HCT116 (cell line): ENCODE measurements around the gene CDC45. TPM values are rescaled to one million over a fixed set of nuclear protein-coding genes. Genes with fewer than 3 reads are reported as not detected.

Source experiments
- ATAC-seq: fragments of 200-7000 bp; cut with Tn5 transposase; 2 replicates; pipeline ENCODE4 v1.9.1; 2020; ENCODE audit warnings: mild to moderate bottlenecking, moderate library complexity
- Bru-seq: library from RNA; stranded (reverse); fragments of 400-500 nt; gene quantifications from one replicate; lab custom pipeline; 2021; lab: Mats Ljungman, UMichigan
- BruChase-seq, 2 experiments: library from RNA; stranded (reverse); fragments of 400-500 nt; gene quantifications; one replicate each; lab custom pipeline; 2021; lab: Mats Ljungman, UMichigan
- BruUV-seq: library from RNA; stranded (reverse); fragments of 400-500 nt; replicated peaks from 2 replicates; lab custom pipeline; 2021; lab: Mats Ljungman, UMichigan
- CTCF ChIA-PET: fragments of 300-600 bp; sonication (Branson Sonifier 250); formaldehyde crosslinking; loops from one replicate; lab custom pipeline; 2021; ENCODE audit warnings: antibody characterized with exemption; lab: Charles Lee
- POLR2A ChIA-PET: fragments of 300-600, 350-600 bp; sonication (Branson Sonifier 250); formaldehyde crosslinking; loops from one replicate; lab custom pipeline; 2021; ENCODE audit warnings: antibody characterized with exemption; lab: Charles Lee
- RAD21 ChIA-PET, 2 experiments: fragments of 300-600 bp; sonication (Branson Sonifier 250); formaldehyde crosslinking; loops; one replicate each; lab custom pipeline; 2023; ENCODE audit warnings: low total read pairs in 2 of 2; ENCODE audit not compliant: uncharacterized antibody in 2 of 2, unreplicated experiment in 2 of 2, low non-redundant PET in 1 of 2; lab: Charles Lee
- DNase-seq: peaks from one replicate; pipeline ENCODE4 v3.0.0-alpha.2; 2010; ENCODE audit warnings: low read depth, low spot score
- H2AFZ ChIP-seq: fragments of 200-600 bp; shearing (Covaris generic), sonication (generic); 2 replicates; pipeline ENCODE4 v1.6.1; 2017; ENCODE audit warnings: low read depth, mixed run types, mixed read lengths, antibody characterized with exemption, low read length; ENCODE audit not compliant: poor library complexity, severe bottlenecking
- H3K27ac ChIP-seq: 2 replicates; pipeline ENCODE4 v1.5.1; 2012; ENCODE audit warnings: low read depth, low read length
- H3K27me3 ChIP-seq: fragments of 200-600 bp; sonication (generic); 2 replicates; pipeline ENCODE4 v1.6.1; 2016; ENCODE audit warnings: mixed run types, low read length, mixed read lengths; ENCODE audit not compliant: insufficient read depth
- H3K36me3 ChIP-seq, 2 experiments: fragments of 200-500 bp in 1 of 2; fragments of 200-600 bp in 1 of 2; sonication (Bioruptor generic) in 1 of 2; sonication (generic) in 1 of 2; 2 replicates each; pipeline versions ENCODE4 v1.5.1 to v1.6.1; 2014 to 2016; ENCODE audit warnings: low read length in 2 of 2, inconsistent platforms in 1 of 2, mixed read lengths in 1 of 2, mixed run types in 1 of 2; ENCODE audit not compliant: insufficient read depth in 2 of 2, control insufficient read depth in 1 of 2
- H3K4me1 ChIP-seq, 2 experiments: fragments of 200-600 bp in 1 of 2; sonication (generic) in 1 of 2; 2 replicates each; pipeline versions ENCODE4 v1.5.1 to v1.6.1; 2012 to 2017; ENCODE audit warnings: low read length in 2 of 2, inconsistent platforms in 1 of 2, mild to moderate bottlenecking in 1 of 2, mixed read lengths in 1 of 2, mixed run types in 1 of 2, moderate library complexity in 1 of 2; ENCODE audit not compliant: insufficient read depth in 2 of 2, control insufficient read depth in 1 of 2
- H3K4me2 ChIP-seq: fragments of 200-600 bp; sonication (generic); 2 replicates; pipeline ENCODE4 v1.6.1; 2017; ENCODE audit warnings: mixed run types, low read length, mixed read lengths
- H3K4me3 ChIP-seq, 2 experiments: fragments of 200-600 bp in 1 of 2; sonication (generic) in 1 of 2; replicated peaks in 1 of 2; 2 replicates each; pipeline ENCODE4 v1.5.1; 2011 to 2016; ENCODE audit warnings: low read length in 2 of 2, control low read depth in 1 of 2, low read depth in 1 of 2, mild to moderate bottlenecking in 1 of 2, mixed read lengths in 1 of 2, mixed run types in 1 of 2
- H3K79me2 ChIP-seq: fragments of 200-600 bp; sonication (generic); 2 replicates; pipeline ENCODE4 v1.6.1; 2017; ENCODE audit warnings: mild to moderate bottlenecking, mixed run types, low read length, moderate library complexity, mixed read lengths; ENCODE audit not compliant: insufficient read depth
- H3K9ac ChIP-seq: fragments of 200-600 bp; sonication (generic); 2 replicates; pipeline ENCODE4 v1.6.1; 2016; ENCODE audit warnings: low read length, mixed read lengths
- H3K9me2 ChIP-seq: fragments of 200-600 bp; sonication (generic), shearing (Covaris generic); 2 replicates; pipeline ENCODE4 v1.6.1; 2017; ENCODE audit warnings: mixed run types, mild to moderate bottlenecking, moderate library complexity; ENCODE audit not compliant: insufficient read depth
- H3K9me3 ChIP-seq, 2 experiments: fragments of 200-500 bp in 1 of 2; fragments of 200-600 bp in 1 of 2; sonication (Bioruptor generic) in 1 of 2; sonication (generic) in 1 of 2; 2 replicates each; pipeline ENCODE4 v1.6.1; 2014 to 2017; ENCODE audit warnings: low read length in 2 of 2, mixed read lengths in 2 of 2, inconsistent platforms in 1 of 2, low read depth in 1 of 2, mild to moderate bottlenecking in 1 of 2, mixed run types in 1 of 2, moderate library complexity in 1 of 2; ENCODE audit not compliant: control insufficient read depth in 1 of 2, insufficient read depth in 1 of 2
- H4K20me1 ChIP-seq: fragments of 200-600 bp; sonication (generic), shearing (Covaris generic); 2 replicates; pipeline ENCODE4 v1.6.1; 2017; ENCODE audit warnings: mixed run types, mild to moderate bottlenecking, moderate library complexity; ENCODE audit not compliant: insufficient read depth
- CBX3 ChIP-seq: IDR thresholded peaks from 2 replicates; pipeline ENCODE4 v1.6.1; 2012; ENCODE audit warnings: low read depth
- CEBPB ChIP-seq: IDR thresholded peaks from 2 replicates; pipeline ENCODE4 v1.6.1; 2012; ENCODE audit warnings: low read depth
- ELF1 ChIP-seq: IDR thresholded peaks from 2 replicates; pipeline ENCODE4 v1.6.1; 2012; ENCODE audit warnings: low read depth, borderline replicate concordance
- EZH2 ChIP-seq: fragments of 200-600 bp; sonication (generic); IDR thresholded peaks from 2 replicates; pipeline ENCODE4 v1.6.1; 2017; ENCODE audit warnings: antibody characterized with exemption, mixed run types
- FOSL1 ChIP-seq: IDR thresholded peaks from 2 replicates; pipeline ENCODE4 v1.6.1; 2012; ENCODE audit warnings: low read depth
- POLR2A ChIP-seq: IDR thresholded peaks from 2 replicates; pipeline ENCODE4 v1.7.0; 2011; ENCODE audit warnings: borderline replicate concordance; ENCODE audit not compliant: insufficient read depth, insufficient read length; ENCODE audit errors: extremely low read depth
- RAD21 ChIP-seq: IDR thresholded peaks from 2 replicates; pipeline ENCODE4 v1.6.1; 2012; ENCODE audit warnings: low read depth, mild to moderate bottlenecking
- SIN3A ChIP-seq: IDR thresholded peaks from 2 replicates; pipeline ENCODE4 v1.6.1; 2012; ENCODE audit warnings: low read depth
- SP1 ChIP-seq: IDR thresholded peaks from 2 replicates; pipeline ENCODE4 v1.6.1; 2012; ENCODE audit warnings: low read depth
- SRF ChIP-seq: IDR thresholded peaks from 2 replicates; pipeline ENCODE4 v1.6.1; 2012; ENCODE audit warnings: low read depth
- YY1 ChIP-seq: IDR thresholded peaks from 2 replicates; pipeline ENCODE4 v1.6.1; 2011; ENCODE audit warnings: low read length, low read depth, moderate library complexity, mild to moderate bottlenecking; ENCODE audit not compliant: insufficient replicate concordance; ENCODE audit errors: extremely low read depth
- ZFX ChIP-seq: fragments of 450-650 bp; IDR thresholded peaks from 2 replicates; pipeline ENCODE4 v1.6.1; 2017
- ZNF274 ChIP-seq: fragments of 200-500 bp; sonication (Bioruptor generic); IDR thresholded peaks from 2 replicates; pipeline ENCODE4 v1.6.1; 2014; ENCODE audit warnings: mild to moderate bottlenecking, low read depth, low read length, inconsistent platforms
- intact Hi-C: fragments of 100-400 bp; cut with micrococcal nuclease; formaldehyde crosslinking; loops from 2 replicates; pipeline ENCODE4 v1.10.0; 2022
- long read RNA-seq: library from polyadenylated mRNA; unstranded; transcript quantifications from one replicate; pipeline ENCODE4 v2.0.0, GENCODE V29; 2021; ENCODE audit not compliant: unreplicated experiment
- polyA plus RNA-seq: library from polyadenylated mRNA; unstranded; fragments of >200 nt; gene quantifications from 2 replicates; pipeline ENCODE4 v1.2.1, GENCODE V29; 2012; ENCODE audit warnings: missing spikeins
- total RNA-seq: library from RNA; stranded (reverse); gene quantifications from one replicate; pipeline ENCODE4 v1.2.1, GENCODE V29; 2021; ENCODE audit not compliant: unreplicated experiment
- TF ChIP-seq, protein P1 (sequence below): IDR thresholded peaks from 2 replicates; pipeline ENCODE4 v1.6.1; 2012; ENCODE audit warnings: low read depth
- TF ChIP-seq, protein P2 (sequence below): IDR thresholded peaks from 2 replicates; pipeline ENCODE4 v1.6.1; 2011; ENCODE audit warnings: mild to moderate bottlenecking, low read length, moderate library complexity; ENCODE audit not compliant: insufficient replicate concordance; ENCODE audit errors: extremely low read depth
- TF ChIP-seq, protein P3 (sequence below): IDR thresholded peaks from 2 replicates; pipeline ENCODE4 v1.6.1; 2012

Gene CDC45, protein sequence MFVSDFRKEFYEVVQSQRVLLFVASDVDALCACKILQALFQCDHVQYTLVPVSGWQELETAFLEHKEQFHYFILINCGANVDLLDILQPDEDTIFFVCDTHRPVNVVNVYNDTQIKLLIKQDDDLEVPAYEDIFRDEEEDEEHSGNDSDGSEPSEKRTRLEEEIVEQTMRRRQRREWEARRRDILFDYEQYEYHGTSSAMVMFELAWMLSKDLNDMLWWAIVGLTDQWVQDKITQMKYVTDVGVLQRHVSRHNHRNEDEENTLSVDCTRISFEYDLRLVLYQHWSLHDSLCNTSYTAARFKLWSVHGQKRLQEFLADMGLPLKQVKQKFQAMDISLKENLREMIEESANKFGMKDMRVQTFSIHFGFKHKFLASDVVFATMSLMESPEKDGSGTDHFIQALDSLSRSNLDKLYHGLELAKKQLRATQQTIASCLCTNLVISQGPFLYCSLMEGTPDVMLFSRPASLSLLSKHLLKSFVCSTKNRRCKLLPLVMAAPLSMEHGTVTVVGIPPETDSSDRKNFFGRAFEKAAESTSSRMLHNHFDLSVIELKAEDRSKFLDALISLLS
- total RNA-seq (43.4 TPM), Bru-seq, nascent RNA (percentile 64 among the genes with signal in this experiment), BruChase-seq, experiment 1, labeled RNA remaining after a 6-hour chase (percentile 60 among the genes with signal in this experiment), BruChase-seq, experiment 2, labeled RNA remaining after a 2-hour chase (percentile 58 among the genes with signal in this experiment)
- 28.1 and 37.5 TPM in 2 replicates for polyA plus RNA-seq
- long read RNA-seq, transcript CDC45-202 (18 exons, 1,693 nt): minor isoform, 13 of 124 reads
- long read RNA-seq, transcript CDC45-201 (19 exons, 1,976 nt): major isoform, 64 of 124 reads
- long read RNA-seq, partial matches to known transcripts: 10 of 124 reads
- long read RNA-seq, other reads (novel, unspliced or antisense): 32 of 124 reads

DNA sequence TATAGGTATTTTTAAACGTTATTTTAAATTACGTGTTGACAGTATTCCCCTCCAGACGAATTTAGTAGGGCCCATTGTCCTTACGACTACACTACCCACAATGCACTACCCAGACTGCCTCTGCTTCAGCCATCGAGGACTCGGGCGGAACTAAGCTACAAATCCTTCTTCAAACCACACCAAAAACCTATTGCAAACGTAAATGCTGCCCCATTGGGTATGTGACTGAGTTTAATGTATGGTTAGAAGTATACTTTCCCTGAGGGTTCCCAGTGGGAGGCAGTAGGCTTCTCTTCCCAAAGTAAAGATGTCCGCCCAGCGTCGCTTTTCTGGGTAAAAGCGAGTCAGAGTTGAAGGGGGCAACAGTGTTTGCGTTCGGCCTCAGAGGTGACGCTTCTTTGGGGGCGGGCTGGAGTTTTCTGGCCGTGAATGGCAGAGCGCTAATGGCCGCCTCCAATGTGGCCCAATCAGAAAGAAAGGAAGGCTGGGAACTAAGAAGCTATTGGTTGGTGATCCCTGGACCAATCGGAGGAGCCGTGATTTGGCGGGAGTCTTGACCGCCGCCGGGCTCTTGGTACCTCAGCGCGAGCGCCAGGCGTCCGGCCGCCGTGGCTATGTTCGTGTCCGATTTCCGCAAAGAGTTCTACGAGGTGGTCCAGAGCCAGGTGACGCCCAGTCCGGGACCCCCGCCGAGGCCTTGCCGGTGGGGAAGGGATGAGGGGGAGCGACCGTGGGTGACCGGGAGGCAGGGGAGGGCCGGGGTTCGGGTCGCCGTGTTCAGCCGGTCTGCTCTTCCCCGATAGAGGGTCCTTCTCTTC lies at the start of gene CDC45:
CDC45 (plus strand) TSS at position 566 of the 818 bp plus-strand sequence; CDS start at position 615, 49 bp downstream.
- ATAC-seq: peak; percentile 94
- no peaks in the 10 kb centered on the region for H3K9me2 ChIP-seq
- H3K9me3 ChIP-seq: no peaks in the 10 kb centered on the region
- H3K4me2 ChIP-seq: peak within 1 kb of the TSS; percentile 81
- H3K36me3 ChIP-seq: peaks cover 14 to 35% of the 10 kb centered on the region in 2 experiments
- intact Hi-C loops: loop anchor here (1.0 to 10.0 kb wide), 5 partner anchors 47 to 357 kb away; partner anchors contain the start of genes DGCR2, ESS2 and MRPL40
- DNase-seq: peak; percentile 96
- peak within 1 kb of the TSS; percentile 86 for H3K27ac ChIP-seq
- CTCF ChIA-PET: interaction anchor here (1.0 to 2.6 kb wide), 5 partner anchors 11 to 301 kb away, joined by 4 to 11 read pairs (median 5); partner anchors contain the start of gene SLC25A1
- BruUV-seq: no TSS peak
- POLR2A ChIA-PET: interaction anchor here (0.7 to 1.6 kb wide), 6 partner anchors 10 to 150 kb away, joined by 3 to 6 read pairs (median 3); no protein-coding TSS in a partner anchor
- H2AFZ ChIP-seq: peak within 1 kb of the TSS; percentile 47
- peak within 1 kb of the TSS; percentile 93 for H3K9ac ChIP-seq
- peaks cover 82% of the 10 kb centered on the region for H3K79me2 ChIP-seq
- RAD21 ChIA-PET: interaction anchor here (0.5 to 0.9 kb wide), 4 partner anchors 150 to 335 kb away, joined by 3 read pairs; partner anchors contain the start of gene ESS2 (in 1 of the 2)
- no peaks in the 10 kb centered on the region for H3K27me3 ChIP-seq
- peaks cover 5% of the 10 kb centered on the region; the same call in 1 of the 2 replicates for H4K20me1 ChIP-seq
- peaks cover 14 to 23% of the 10 kb centered on the region in 2 experiments; a peak in 3 of 4 replicates for H3K4me1 ChIP-seq
- H3K4me3 ChIP-seq: peak within 1 kb of the TSS; percentile 80 to 91
- TF ChIP-seq SRF: no peak; the same call in 1 of the 2 replicates
- TF ChIP-seq, protein P1, sequence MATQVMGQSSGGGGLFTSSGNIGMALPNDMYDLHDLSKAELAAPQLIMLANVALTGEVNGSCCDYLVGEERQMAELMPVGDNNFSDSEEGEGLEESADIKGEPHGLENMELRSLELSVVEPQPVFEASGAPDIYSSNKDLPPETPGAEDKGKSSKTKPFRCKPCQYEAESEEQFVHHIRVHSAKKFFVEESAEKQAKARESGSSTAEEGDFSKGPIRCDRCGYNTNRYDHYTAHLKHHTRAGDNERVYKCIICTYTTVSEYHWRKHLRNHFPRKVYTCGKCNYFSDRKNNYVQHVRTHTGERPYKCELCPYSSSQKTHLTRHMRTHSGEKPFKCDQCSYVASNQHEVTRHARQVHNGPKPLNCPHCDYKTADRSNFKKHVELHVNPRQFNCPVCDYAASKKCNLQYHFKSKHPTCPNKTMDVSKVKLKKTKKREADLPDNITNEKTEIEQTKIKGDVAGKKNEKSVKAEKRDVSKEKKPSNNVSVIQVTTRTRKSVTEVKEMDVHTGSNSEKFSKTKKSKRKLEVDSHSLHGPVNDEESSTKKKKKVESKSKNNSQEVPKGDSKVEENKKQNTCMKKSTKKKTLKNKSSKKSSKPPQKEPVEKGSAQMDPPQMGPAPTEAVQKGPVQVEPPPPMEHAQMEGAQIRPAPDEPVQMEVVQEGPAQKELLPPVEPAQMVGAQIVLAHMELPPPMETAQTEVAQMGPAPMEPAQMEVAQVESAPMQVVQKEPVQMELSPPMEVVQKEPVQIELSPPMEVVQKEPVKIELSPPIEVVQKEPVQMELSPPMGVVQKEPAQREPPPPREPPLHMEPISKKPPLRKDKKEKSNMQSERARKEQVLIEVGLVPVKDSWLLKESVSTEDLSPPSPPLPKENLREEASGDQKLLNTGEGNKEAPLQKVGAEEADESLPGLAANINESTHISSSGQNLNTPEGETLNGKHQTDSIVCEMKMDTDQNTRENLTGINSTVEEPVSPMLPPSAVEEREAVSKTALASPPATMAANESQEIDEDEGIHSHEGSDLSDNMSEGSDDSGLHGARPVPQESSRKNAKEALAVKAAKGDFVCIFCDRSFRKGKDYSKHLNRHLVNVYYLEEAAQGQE: no peak
- TF ChIP-seq CEBPB: no peak
- TF ChIP-seq POLR2A: no peak
- TF ChIP-seq, protein P2, sequence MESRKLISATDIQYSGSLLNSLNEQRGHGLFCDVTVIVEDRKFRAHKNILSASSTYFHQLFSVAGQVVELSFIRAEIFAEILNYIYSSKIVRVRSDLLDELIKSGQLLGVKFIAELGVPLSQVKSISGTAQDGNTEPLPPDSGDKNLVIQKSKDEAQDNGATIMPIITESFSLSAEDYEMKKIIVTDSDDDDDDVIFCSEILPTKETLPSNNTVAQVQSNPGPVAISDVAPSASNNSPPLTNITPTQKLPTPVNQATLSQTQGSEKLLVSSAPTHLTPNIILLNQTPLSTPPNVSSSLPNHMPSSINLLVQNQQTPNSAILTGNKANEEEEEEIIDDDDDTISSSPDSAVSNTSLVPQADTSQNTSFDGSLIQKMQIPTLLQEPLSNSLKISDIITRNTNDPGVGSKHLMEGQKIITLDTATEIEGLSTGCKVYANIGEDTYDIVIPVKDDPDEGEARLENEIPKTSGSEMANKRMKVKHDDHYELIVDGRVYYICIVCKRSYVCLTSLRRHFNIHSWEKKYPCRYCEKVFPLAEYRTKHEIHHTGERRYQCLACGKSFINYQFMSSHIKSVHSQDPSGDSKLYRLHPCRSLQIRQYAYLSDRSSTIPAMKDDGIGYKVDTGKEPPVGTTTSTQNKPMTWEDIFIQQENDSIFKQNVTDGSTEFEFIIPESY: no peak
- TF ChIP-seq RAD21: no peak
- TF ChIP-seq CBX3: no peak
- peak; percentile 62 for TF ChIP-seq SP1
- TF ChIP-seq YY1: peak; percentile 97
- TF ChIP-seq, protein P3, sequence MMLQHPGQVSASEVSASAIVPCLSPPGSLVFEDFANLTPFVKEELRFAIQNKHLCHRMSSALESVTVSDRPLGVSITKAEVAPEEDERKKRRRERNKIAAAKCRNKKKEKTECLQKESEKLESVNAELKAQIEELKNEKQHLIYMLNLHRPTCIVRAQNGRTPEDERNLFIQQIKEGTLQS: no peak
- no peak for TF ChIP-seq FOSL1
- peak; percentile 82; the same call in 1 of the 2 replicates for TF ChIP-seq SIN3A
- peak; percentile 98 for TF ChIP-seq ELF1
- TF ChIP-seq EZH2: no peak
- TF ChIP-seq ZFX: no peak; the same call in 1 of the 2 replicates
- TF ChIP-seq ZNF274: no peak
